MCF 10A (cell line): ENCODE data around the gene POLR2M. TPM values are rescaled to one million over a fixed set of nuclear protein-coding genes. Genes with fewer than 3 reads are reported as not detected.
A peak's percentile ranks its signal among the peaks of the same experiment; 100 is the strongest.

Source experiments
- BruUV-seq: library from RNA; stranded (reverse); fragments of 400-500 nt; replicated peaks from 2 replicates; lab custom pipeline; 2021; lab: Mats Ljungman, UMichigan
- CTCF ChIA-PET: fragments of 300-600 bp; sonication (Branson Sonifier 250); formaldehyde crosslinking; extraction: SDS; loops from one replicate; lab custom pipeline; 2021; ENCODE audit warnings: antibody characterized with exemption, inconsistent platforms; lab: Yijun Ruan, JAX
- POLR2A ChIA-PET: fragments of 300-600, 350-650 bp; sonication (Branson Sonifier 250); formaldehyde crosslinking; extraction: SDS; loops from one replicate; lab custom pipeline; 2020; ENCODE audit warnings: antibody characterized with exemption, inconsistent platforms; lab: Yijun Ruan, JAX
- DNase-seq: peaks from one replicate; pipeline ENCODE4 v3.0.0-alpha.2; 2018; ENCODE audit not compliant: unreplicated experiment
- H3K27ac Mint-ChIP-seq: one replicate; pipeline ENCODE4 v1.8.0; 2022; ENCODE audit warnings: mild to moderate bottlenecking, low read depth, mixed read lengths; ENCODE audit not compliant: unreplicated experiment
- H3K27me3 Mint-ChIP-seq: one replicate; pipeline ENCODE4 v1.8.0; 2022; ENCODE audit warnings: mixed read lengths; ENCODE audit not compliant: insufficient read depth, unreplicated experiment
- H3K36me3 Mint-ChIP-seq: one replicate; pipeline ENCODE4 v1.8.0; 2022; ENCODE audit warnings: mild to moderate bottlenecking, moderate library complexity, mixed read lengths; ENCODE audit not compliant: insufficient read depth, unreplicated experiment
- H3K4me1 Mint-ChIP-seq: one replicate; pipeline ENCODE4 v1.8.0; 2022; ENCODE audit warnings: mixed read lengths; ENCODE audit not compliant: insufficient read depth, unreplicated experiment
- H3K4me3 Mint-ChIP-seq: one replicate; pipeline ENCODE4 v1.8.0; 2022; ENCODE audit warnings: mild to moderate bottlenecking, moderate library complexity, mixed read lengths; ENCODE audit not compliant: unreplicated experiment
- H3K9me3 Mint-ChIP-seq: one replicate; pipeline ENCODE4 v1.8.0; 2022; ENCODE audit warnings: mixed read lengths; ENCODE audit not compliant: unreplicated experiment
- CTCF ChIP-seq: fragments of 200-600 bp; IDR thresholded peaks from one replicate; pipeline ENCODE4 v1.8.0; 2022; ENCODE audit warnings: antibody characterized with exemption, mild to moderate bottlenecking; ENCODE audit not compliant: unreplicated experiment
- intact Hi-C: fragments of 100-400 bp; cut with micrococcal nuclease; formaldehyde crosslinking; loops from 2 replicates; pipeline ENCODE4 v1.14.1; 2022
- total RNA-seq: library from RNA; stranded (reverse); gene quantifications from 2 replicates; pipeline ENCODE4 v1.2.3, GENCODE V29; 2022

Gene POLR2M
- total RNA-seq, 1 experiment from 2014 or later, result 114 TPM

- no peaks in the 10 kb centered on the region for H3K27me3 Mint-ChIP-seq
- no TSS peak for BruUV-seq
- H3K9me3 Mint-ChIP-seq, result no peaks in the 10 kb centered on the region
- H3K4me1 Mint-ChIP-seq, result peaks cover 19% of the 10 kb centered on the region
- H3K4me3 Mint-ChIP-seq, result peak overlapping the region; percentile 43
- DNase-seq, result peak; percentile 73
- POLR2A ChIA-PET, result interaction anchor here (0.6 to 5.9 kb wide), 7 partner anchors 9 to 404 kb away, joined by 3 to 45 read pairs (median 3); partner anchors contain the start of gene POLR2M
- CTCF ChIA-PET, result interaction anchor here (0.6 to 6.3 kb wide), 29 partner anchors 9 to 1468 kb away, joined by 3 to 64 read pairs (median 4); partner anchors contain the start of gene ALDH1A2
- H3K27ac Mint-ChIP-seq, result no peak overlapping the region
- no peaks in the 10 kb centered on the region for H3K36me3 Mint-ChIP-seq
- intact Hi-C loops, result loop anchor here (1.0 to 2.0 kb wide), 6 partner anchors 41 to 515 kb away; no protein-coding TSS in a partner anchor
- peak; percentile 50 for TF ChIP-seq CTCF
Measured at GRCh38 chr15:57667171-57667849, 39.2 kb upstream of the POLR2M start.

- ChIA-PET POLR2A (interaction anchor here (0.6 to 5.9 kb wide), 5 partner anchors 12 to 403 kb away, joined by 3 to 45 read pairs (median 3); partner anchors contain the start of gene POLR2M), CTCF (interaction anchor here (0.6 to 6.3 kb wide), 20 partner anchors 10 to 515 kb away, joined by 3 to 64 read pairs (median 5); partner anchors contain the start of gene ALDH1A2)
- Mint-ChIP-seq H3K36me3 (no peaks in the 10 kb centered on the region), H3K27ac (no peak overlapping the region), H3K27me3 (no peaks in the 10 kb centered on the region), H3K4me1 (peaks cover 19% of the 10 kb centered on the region), H3K9me3 (no peaks in the 10 kb centered on the region), H3K4me3 (no peak overlapping the region)
- TF ChIP-seq CTCF, result no peak
- no peak for DNase-seq
- no TSS peak for BruUV-seq
- intact Hi-C loops, result no loop called here
Measured at GRCh38 chr15:57668016-57668415, 38.5 kb upstream of the POLR2M start.

- no peaks in the 10 kb centered on the region for H3K9me3 Mint-ChIP-seq
- H3K36me3 Mint-ChIP-seq, result no peaks in the 10 kb centered on the region
- DNase-seq, result no peak
- POLR2A ChIA-PET, result interaction anchor here (2.3 kb wide), 1 partner anchor 35 kb away, joined by 10 read pairs; the partner anchor contains the start of gene POLR2M
- H3K4me1 Mint-ChIP-seq, result peaks cover 21% of the 10 kb centered on the region
- no TSS peak for BruUV-seq
- H3K27me3 Mint-ChIP-seq, result no peaks in the 10 kb centered on the region
- no peak for TF ChIP-seq CTCF
- no peak overlapping the region for H3K4me3 Mint-ChIP-seq
- CTCF ChIA-PET, result interaction anchor here (1.3 kb wide), 2 partner anchors 395 to 399 kb away, joined by 3 read pairs; no protein-coding TSS in a partner anchor
- intact Hi-C loops, result no loop called here
- peak overlapping the region; percentile 49 for H3K27ac Mint-ChIP-seq
Measured at GRCh38 chr15:57671636-57672035, 34.9 kb upstream of the POLR2M start.

- H3K4me3 Mint-ChIP-seq, result no peak overlapping the region
- ChIA-PET POLR2A (no interaction called here), CTCF (interaction anchor here (1.1 to 1.6 kb wide), 2 partner anchors 9 to 186 kb away, joined by 3 to 8 read pairs; no protein-coding TSS in a partner anchor)
- H3K36me3 Mint-ChIP-seq, result no peaks in the 10 kb centered on the region
- BruUV-seq, result no TSS peak
- no peaks in the 10 kb centered on the region for H3K27me3 Mint-ChIP-seq
- no peak for DNase-seq
- H3K27ac Mint-ChIP-seq, result no peak overlapping the region
- no peaks in the 10 kb centered on the region for H3K9me3 Mint-ChIP-seq
- peaks cover 19% of the 10 kb centered on the region for H3K4me1 Mint-ChIP-seq
- TF ChIP-seq CTCF, result no peak
- intact Hi-C loops, result no loop called here
Measured at GRCh38 chr15:57675481-57676181, 30.9 kb upstream of the POLR2M start.
